ENCODE results near the gene EML3. TPM values are rescaled to one million over a fixed set of nuclear protein-coding genes. Genes with fewer than 3 reads are reported as not detected.

The EML3 gene
- total RNA-seq, 1 experiment from 2014 or later, result 88.8 TPM

- no peaks in the 10 kb centered on the region for H3K27me3 ChIP-seq (ENCODE audit: control insufficient read depth, insufficient read depth, low read length)
- H3K27ac ChIP-seq (ENCODE audit: low read length), result peak overlapping the region; percentile 94
- ChIA-PET CTCF (interaction anchor here (1.0 to 2.3 kb wide), 2 partner anchors 10 to 158 kb away, joined by 3 to 13 read pairs; no protein-coding TSS in a partner anchor), POLR2A (interaction anchor here (0.5 to 1.4 kb wide), 7 partner anchors 9 to 587 kb away, joined by 3 to 11 read pairs (median 4); no protein-coding TSS in a partner anchor)
- peak overlapping the region; percentile 5 to 47; a peak in 3 of 4 replicates for H3K4me3 ChIP-seq (ENCODE audit: low read depth in 2 of 2, low read length in 2 of 2)
- H3K4me1 ChIP-seq (ENCODE audit: control insufficient read depth, insufficient read depth, low read length), result peaks cover 85% of the 10 kb centered on the region
- in situ Hi-C loops (cut with HindIII; ENCODE audit: low pct_unique_long_range_greater_than_20kb, low sequenced_read_pairs) (no loop called here), intact Hi-C loops (cut with micrococcal nuclease; ENCODE audit: unreplicated experiment) (no loop called here)
- TF ChIP-seq SIN3A (IDR thresholded peaks at IDR 0.05; ENCODE audit: borderline replicate concordance, insufficient read depth, low read depth, low read length), result no peak
- TF ChIP-seq POLR2AphosphoS5 (IDR thresholded peaks at IDR 0.05; ENCODE audit: low read depth, low read length), result no peak
- no peak for TF ChIP-seq TCF7L2 (IDR thresholded peaks at IDR 0.05; ENCODE audit: low read depth, low read length)
- H3K9me3 ChIP-seq (ENCODE audit: control insufficient read depth, insufficient read depth, low read depth, low read length), result no peaks in the 10 kb centered on the region
- H3K36me3 ChIP-seq (ENCODE audit: control insufficient read depth, insufficient read depth, low read length), result no peaks in the 10 kb centered on the region; the same call in 1 of the 2 replicates
- BruUV-seq (replicated peaks), result no TSS peak
- no peak for ATAC-seq
- no peak for DNase-seq (ENCODE audit: low read depth, low spot score)
Measured at GRCh38 chr11:62552485-62553079, 60.0 kb downstream of the EML3 start.

Small RNA genes within 50 kb of the gene (microRNA-seq; reads per million reads assigned to microRNA genes)
- gene MIR6747 (ENCODE audit: unreplicated experiment), result 1.3 reads per million

Other genes starting within 250 kb of the EML3 start
- 1.1 TPM for gene SCGB1A1, start 193.7 kb downstream of the EML3 start, total RNA-seq (2021; ENCODE audit: unreplicated experiment)
- gene AHNAK, start 66.0 kb downstream of the EML3 start, total RNA-seq (2021; ENCODE audit: unreplicated experiment), result 844 TPM
- gene EEF1G, start 38.9 kb downstream of the EML3 start, total RNA-seq (2021; ENCODE audit: unreplicated experiment), result 1,119 TPM
- 19.9 TPM for gene TUT1, start 21.3 kb downstream of the EML3 start, total RNA-seq (2021; ENCODE audit: unreplicated experiment)
- gene MTA2, start 10.9 kb downstream of the EML3 start, total RNA-seq (2021; ENCODE audit: unreplicated experiment), result 163 TPM
- 2.7 TPM for gene ROM1, start 482 bp upstream of the EML3 start, total RNA-seq (2021; ENCODE audit: unreplicated experiment)
- gene B3GAT3, start 9.2 kb upstream of the EML3 start, total RNA-seq (2021; ENCODE audit: unreplicated experiment), result 68.2 TPM
- 415 TPM for gene GANAB, start 33.8 kb upstream of the EML3 start, total RNA-seq (2021; ENCODE audit: unreplicated experiment)
- 22.0 TPM for gene INTS5, start 40.5 kb upstream of the EML3 start, total RNA-seq (2021; ENCODE audit: unreplicated experiment)
- gene C11orf98, start 52.4 kb upstream of the EML3 start, total RNA-seq (2021; ENCODE audit: unreplicated experiment), result 96.7 TPM
- gene CSKMT, start 52.5 kb upstream of the EML3 start, total RNA-seq (2021; ENCODE audit: unreplicated experiment), result 36.9 TPM
- 7.4 TPM for gene UQCC3, start 58.9 kb upstream of the EML3 start, total RNA-seq (2021; ENCODE audit: unreplicated experiment)
- 15.5 TPM for gene LBHD1, start 59.5 kb upstream of the EML3 start, total RNA-seq (2021; ENCODE audit: unreplicated experiment)
- gene UBXN1, start 66.3 kb upstream of the EML3 start, total RNA-seq (2021; ENCODE audit: unreplicated experiment), result 105 TPM
- 0.13 TPM for gene LRRN4CL, start 76.8 kb upstream of the EML3 start, total RNA-seq (2021; ENCODE audit: unreplicated experiment)
- gene BSCL2, start 94.6 kb upstream of the EML3 start, total RNA-seq (2021; ENCODE audit: unreplicated experiment), result 82.1 TPM
- not detected for gene GNG3, start 94.9 kb upstream of the EML3 start, total RNA-seq (2021; ENCODE audit: unreplicated experiment)
- 47.3 TPM for gene HNRNPUL2, start 114.7 kb upstream of the EML3 start, total RNA-seq (2021; ENCODE audit: unreplicated experiment)
- gene TTC9C, start 115.7 kb upstream of the EML3 start, total RNA-seq (2021; ENCODE audit: unreplicated experiment), result 39.4 TPM
- gene ZBTB3, start 141.4 kb upstream of the EML3 start, total RNA-seq (2021; ENCODE audit: unreplicated experiment), result 12.9 TPM
- 114 TPM for gene POLR2G, start 148.8 kb upstream of the EML3 start, total RNA-seq (2021; ENCODE audit: unreplicated experiment)
- 32.6 TPM for gene TAF6L, start 158.6 kb upstream of the EML3 start, total RNA-seq (2021; ENCODE audit: unreplicated experiment)
- 50.9 TPM for gene TMEM179B, start 174.6 kb upstream of the EML3 start, total RNA-seq (2021; ENCODE audit: unreplicated experiment)
- gene TMEM223, start 179.2 kb upstream of the EML3 start, total RNA-seq (2021; ENCODE audit: unreplicated experiment), result 20.1 TPM
- 56.7 TPM for gene NXF1, start 192.7 kb upstream of the EML3 start, total RNA-seq (2021; ENCODE audit: unreplicated experiment)
- gene STX5, start 219.3 kb upstream of the EML3 start, total RNA-seq (2021; ENCODE audit: unreplicated experiment), result 31.4 TPM
- not detected for gene TEX54, start 220.1 kb upstream of the EML3 start, total RNA-seq (2021; ENCODE audit: unreplicated experiment)
- gene WDR74, start 226.8 kb upstream of the EML3 start, total RNA-seq (2021; ENCODE audit: unreplicated experiment), result 62.9 TPM